HEK293 (cell line): ENCODE results near the gene FOXJ2.

Experiments
- CTCF ChIA-PET: fragments of 350-600 bp; formaldehyde crosslinking; extraction: SDS; loops from one replicate; lab custom pipeline; 2021; ENCODE audit warnings: antibody characterized with exemption; lab: Yijun Ruan, JAX
- POLR2A ChIA-PET: fragments of 300-600 bp; formaldehyde crosslinking; extraction: SDS; loops from one replicate; lab custom pipeline; 2020; ENCODE audit warnings: antibody characterized with exemption, inconsistent platforms; lab: Yijun Ruan, JAX
- H3K27ac ChIP-seq: fragments of 200-500 bp; sonication (Bioruptor generic); 2 replicates; pipeline ENCODE4 v1.5.1; 2014; ENCODE audit warnings: low read depth, low read length, control low read depth, inconsistent platforms; ENCODE audit errors: extremely low read depth
- H3K36me3 ChIP-seq, 2 experiments: fragments of 200-500 bp in 1 of 2; sonication (Bioruptor generic) in 1 of 2; 1 replicate in 1 of 2; 2 replicates in 1 of 2; pipeline ENCODE4 v1.5.1; 2014 to 2017; ENCODE audit warnings: inconsistent platforms in 2 of 2, low read length in 2 of 2; ENCODE audit not compliant: control insufficient read depth in 2 of 2, insufficient read depth in 1 of 2
- H3K4me1 ChIP-seq: fragments of 200-500 bp; sonication (Bioruptor generic); 2 replicates; pipeline ENCODE4 v1.5.1; 2014; ENCODE audit warnings: mild to moderate bottlenecking, low read length, inconsistent platforms; ENCODE audit not compliant: control insufficient read depth, insufficient read depth
- H3K4me3 ChIP-seq: 2 replicates; pipeline ENCODE4 v1.5.1; 2011; ENCODE audit warnings: low read depth, mild to moderate bottlenecking, control low read depth, low read length, moderate library complexity
- H3K9me3 ChIP-seq: fragments of 200-500 bp; sonication (Bioruptor generic); 2 replicates; pipeline ENCODE4 v1.5.1; 2014; ENCODE audit warnings: low read depth, low read length, inconsistent platforms; ENCODE audit not compliant: control insufficient read depth, insufficient read depth
- EGR2 ChIP-seq: fragments of 450-650 bp; formaldehyde crosslinking; IDR thresholded peaks from 2 replicates; pipeline ENCODE4 v1.5.1; 2016; ENCODE audit warnings: low read depth, missing biosample characterization, missing genetic modification characterization
- GLI4 ChIP-seq: fragments of 450-650 bp; formaldehyde crosslinking; IDR thresholded peaks from 2 replicates; pipeline ENCODE4 v1.5.1; 2016; ENCODE audit warnings: missing biosample characterization, missing genetic modification characterization
- PRDM6 ChIP-seq: fragments of 450-650 bp; formaldehyde crosslinking; IDR thresholded peaks from 2 replicates; pipeline ENCODE4 v1.5.1; 2017; ENCODE audit warnings: missing biosample characterization, missing genetic modification characterization
- REST ChIP-seq: fragments of 450-650 bp; formaldehyde crosslinking; IDR thresholded peaks from 2 replicates; pipeline ENCODE4 v1.5.1; 2016; ENCODE audit warnings: missing biosample characterization, missing genetic modification characterization
- SCRT2 ChIP-seq: fragments of 450-650 bp; formaldehyde crosslinking; IDR thresholded peaks from 2 replicates; pipeline ENCODE4 v1.5.1; 2016; ENCODE audit warnings: missing biosample characterization, missing genetic modification characterization
- ZBTB17 ChIP-seq: fragments of 450-650 bp; formaldehyde crosslinking; IDR thresholded peaks from 2 replicates; pipeline ENCODE4 v1.5.1; 2016; ENCODE audit warnings: missing biosample characterization, missing genetic modification characterization
- ZNF121 ChIP-seq: fragments of 450-650 bp; formaldehyde crosslinking; IDR thresholded peaks from 2 replicates; pipeline ENCODE4 v1.5.1; 2016; ENCODE audit warnings: missing biosample characterization, missing genetic modification characterization
- ZNF157 ChIP-seq: fragments of 450-650 bp; formaldehyde crosslinking; IDR thresholded peaks from 2 replicates; pipeline ENCODE4 v1.5.1; 2016; ENCODE audit warnings: missing biosample characterization, missing genetic modification characterization
- ZNF16 ChIP-seq: fragments of 450-650 bp; formaldehyde crosslinking; IDR thresholded peaks from 2 replicates; pipeline ENCODE4 v1.5.1; 2016; ENCODE audit warnings: low read depth, missing biosample characterization, missing genetic modification characterization
- ZNF621 ChIP-seq: fragments of 450-650 bp; formaldehyde crosslinking; IDR thresholded peaks from 2 replicates; pipeline ENCODE4 v1.5.1; 2017; ENCODE audit warnings: missing biosample characterization, missing genetic modification characterization

The FOXJ2 gene

DNA sequence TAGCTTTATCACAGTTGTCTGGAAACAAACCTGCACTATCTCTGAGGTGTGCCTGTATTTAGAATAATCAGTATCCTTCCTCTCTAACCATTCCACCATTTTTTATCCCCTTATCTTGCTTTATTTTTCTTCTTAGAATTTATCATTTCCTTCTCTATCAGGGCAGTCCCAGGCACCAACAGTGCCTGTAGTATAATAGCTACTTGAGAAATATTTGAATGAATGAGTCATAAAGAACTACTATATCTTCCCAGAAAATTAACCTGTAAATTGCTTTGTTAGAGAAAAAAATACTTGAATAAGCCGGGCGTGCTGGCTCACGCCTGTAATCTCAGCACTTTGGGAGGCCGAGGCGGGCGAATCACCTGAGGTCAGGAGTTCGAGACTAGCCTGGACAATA is 21.2 kb upstream of the FOXJ2 start:
- no peaks in the 10 kb centered on the region for H3K4me1 ChIP-seq
- no peaks in the 10 kb centered on the region for H3K9me3 ChIP-seq
- no peak overlapping the region for H3K4me3 ChIP-seq
- H3K36me3 ChIP-seq: no peaks in the 10 kb centered on the region
- ChIA-PET CTCF (no interaction called here), POLR2A (no interaction called here)
- H3K27ac ChIP-seq: no peak overlapping the region
- no peak for TF ChIP-seq ZNF157 (tag by site-specific recombination)
- TF ChIP-seq PRDM6 (tag by site-specific recombination): 0 out of 2 replicates have a peak, but pooled peaks have one; percentile 57

DNA sequence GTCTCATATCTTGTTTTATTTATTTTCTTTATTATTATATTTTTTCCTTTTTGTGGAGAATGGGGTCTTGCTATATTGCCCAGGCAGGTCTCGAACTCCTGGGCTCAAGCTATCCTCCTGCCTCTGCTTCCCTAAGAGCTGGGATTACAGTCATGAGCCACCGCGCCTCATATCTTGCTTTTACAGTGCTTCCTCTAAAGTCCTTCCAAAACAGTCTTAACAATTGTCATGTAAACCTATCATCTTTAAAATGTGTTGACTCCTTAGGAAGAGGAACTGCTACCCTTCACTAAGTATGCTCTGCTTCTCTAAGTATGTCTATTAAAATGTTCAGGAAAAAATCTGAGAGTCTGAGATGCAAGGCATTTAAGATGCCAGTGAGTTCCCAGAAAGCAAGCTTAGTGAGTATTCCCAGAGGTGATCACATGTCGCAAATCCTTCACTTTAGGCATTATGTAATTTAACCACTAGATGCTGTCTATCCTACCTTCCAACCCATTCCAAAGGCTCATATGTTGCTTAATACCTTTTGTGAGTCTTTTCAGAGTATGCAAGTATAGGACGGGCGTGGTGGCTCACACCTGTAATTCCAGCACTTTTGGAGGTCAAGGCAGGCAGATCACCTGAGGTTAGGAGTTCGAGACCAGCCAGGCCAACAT is 19.7 kb upstream of the FOXJ2 start:
- CTCF ChIA-PET: interaction anchor here (0.6 kb wide), 1 partner anchor 76 kb away, joined by 3 read pairs; no protein-coding TSS in a partner anchor
- POLR2A ChIA-PET: no interaction called here
- Histone ChIP-seq H3K4me3 (no peak overlapping the region), H3K27ac (no peak overlapping the region), H3K9me3 (no peaks in the 10 kb centered on the region), H3K4me1 (no peaks in the 10 kb centered on the region), H3K36me3 (no peaks in the 10 kb centered on the region)
- no peak for TF ChIP-seq SCRT2 (tag by site-specific recombination)
- 0 out of 2 replicates have a peak, but pooled peaks have one; percentile 21 for TF ChIP-seq ZNF121 (tag by site-specific recombination)
- no peak for TF ChIP-seq EGR2 (tag by site-specific recombination)
- no peak for TF ChIP-seq PRDM6 (tag by site-specific recombination)

DNA sequence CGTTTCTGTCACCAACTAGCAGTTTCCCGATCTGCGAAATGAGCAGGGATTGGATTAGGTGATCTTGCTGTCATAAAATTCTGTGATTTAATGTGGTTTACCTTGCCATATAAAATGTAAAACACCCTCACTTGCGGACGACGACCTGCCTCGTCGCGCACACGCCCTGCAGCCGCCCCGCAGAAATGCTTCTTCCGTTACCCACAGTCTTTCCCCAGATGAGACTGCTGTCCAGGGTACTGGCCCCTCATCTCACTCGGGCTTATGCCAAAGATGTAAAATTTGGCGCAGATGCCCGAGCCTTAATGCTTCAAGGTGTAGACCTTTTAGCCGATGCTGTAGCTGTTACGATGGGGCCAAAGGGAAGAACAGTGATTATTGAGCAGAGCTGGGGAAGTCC is 17.7 kb upstream of the FOXJ2 start:
- POLR2A ChIA-PET: no interaction called here
- no peaks in the 10 kb centered on the region for H3K9me3 ChIP-seq

More for the DNA sequence above, 17.7 kb upstream of the FOXJ2 start:
- Histone ChIP-seq H3K4me3 (no peak overlapping the region), H3K27ac (no peak overlapping the region), H3K36me3 (no peaks in the 10 kb centered on the region), H3K4me1 (no peaks in the 10 kb centered on the region)
- TF ChIP-seq REST (peak; percentile 92), ZNF621 (no peak), ZBTB17 (tag by site-specific recombination) (no peak), ZNF16 (tag by site-specific recombination) (no peak), GLI4 (tag by site-specific recombination) (no peak)
- CTCF ChIA-PET: interaction anchor here (0.6 kb wide), 1 partner anchor 18 kb away, joined by 5 read pairs; no protein-coding TSS in a partner anchor
